ENCODE measurements around the gene CIP2A. TPM values are rescaled to one million over a fixed set of nuclear protein-coding genes. Genes with fewer than 3 reads are reported as not detected.

Gene CIP2A
- total RNA-seq, 1 donor from 2014 or later, result 8.6 TPM

DNA sequence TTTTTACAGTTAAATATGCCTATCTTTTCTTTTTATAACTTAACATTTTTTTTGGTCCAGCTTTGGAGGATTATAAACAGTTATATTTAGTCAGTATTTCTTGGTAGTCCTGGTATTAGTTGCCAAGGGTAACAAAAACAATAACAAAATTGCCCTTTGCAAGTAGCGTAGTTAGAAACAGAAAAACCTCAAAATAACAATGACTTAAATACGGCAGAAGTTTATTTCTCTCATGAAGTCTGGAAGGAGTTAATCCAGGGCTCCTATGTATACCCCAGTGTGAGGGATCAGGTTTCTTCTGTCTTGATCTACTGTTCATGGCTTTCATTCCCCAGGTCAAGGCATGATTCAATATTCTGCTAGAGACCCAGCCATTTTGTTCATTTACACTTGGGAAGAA lies 64.7 kb downstream of the CIP2A start:
- no peaks in the 10 kb centered on the region for H3K36me3 ChIP-seq (ENCODE audit: insufficient read depth, low read length)
- H2AFZ ChIP-seq (ENCODE audit: low read depth, low read length), result no peak overlapping the region
- H3K4me1 ChIP-seq (ENCODE audit: insufficient read depth, low read length), result no peaks in the 10 kb centered on the region
- FAIRE-seq (no peak), DNase-seq (ENCODE audit: low read depth) (no peak)
- Mint-ChIP-seq H3K36me3 (ENCODE audit: low read depth, unreplicated experiment) (no peaks in the 10 kb centered on the region), H3K4me3 (ENCODE audit: unreplicated experiment) (no peak overlapping the region), H3K27me3 (ENCODE audit: low read depth, unreplicated experiment) (no peaks in the 10 kb centered on the region), H3K9me3 (ENCODE audit: unreplicated experiment) (no peaks in the 10 kb centered on the region), H3K27ac (ENCODE audit: unreplicated experiment) (no peak overlapping the region), H3K4me1 (ENCODE audit: low read depth, unreplicated experiment) (peaks cover 4% of the 10 kb centered on the region)
- no peak overlapping the region for H3K27ac ChIP-seq (ENCODE audit: low read depth, low read length)
- H3K9ac ChIP-seq (ENCODE audit: low read length), result no peak overlapping the region
- no peaks in the 10 kb centered on the region for H3K9me3 ChIP-seq (ENCODE audit: insufficient read depth, low read depth, low read length)
- no peak overlapping the region for H3K4me3 ChIP-seq (ENCODE audit: insufficient read depth, low read depth, low read length)
- H3K4me2 ChIP-seq (ENCODE audit: low read length), result no peak overlapping the region
- TF ChIP-seq EZH2 (IDR thresholded peaks at IDR 0.05; ENCODE audit: insufficient read depth, low read length), result no peak
- TF ChIP-seq, protein P1, sequence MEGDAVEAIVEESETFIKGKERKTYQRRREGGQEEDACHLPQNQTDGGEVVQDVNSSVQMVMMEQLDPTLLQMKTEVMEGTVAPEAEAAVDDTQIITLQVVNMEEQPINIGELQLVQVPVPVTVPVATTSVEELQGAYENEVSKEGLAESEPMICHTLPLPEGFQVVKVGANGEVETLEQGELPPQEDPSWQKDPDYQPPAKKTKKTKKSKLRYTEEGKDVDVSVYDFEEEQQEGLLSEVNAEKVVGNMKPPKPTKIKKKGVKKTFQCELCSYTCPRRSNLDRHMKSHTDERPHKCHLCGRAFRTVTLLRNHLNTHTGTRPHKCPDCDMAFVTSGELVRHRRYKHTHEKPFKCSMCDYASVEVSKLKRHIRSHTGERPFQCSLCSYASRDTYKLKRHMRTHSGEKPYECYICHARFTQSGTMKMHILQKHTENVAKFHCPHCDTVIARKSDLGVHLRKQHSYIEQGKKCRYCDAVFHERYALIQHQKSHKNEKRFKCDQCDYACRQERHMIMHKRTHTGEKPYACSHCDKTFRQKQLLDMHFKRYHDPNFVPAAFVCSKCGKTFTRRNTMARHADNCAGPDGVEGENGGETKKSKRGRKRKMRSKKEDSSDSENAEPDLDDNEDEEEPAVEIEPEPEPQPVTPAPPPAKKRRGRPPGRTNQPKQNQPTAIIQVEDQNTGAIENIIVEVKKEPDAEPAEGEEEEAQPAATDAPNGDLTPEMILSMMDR (IDR thresholded peaks at IDR 0.05; ENCODE audit: insufficient read depth, low read depth, low read length), result no peak
- no peaks in the 10 kb centered on the region for H3K79me2 ChIP-seq (ENCODE audit: insufficient read depth, low read length)
- no peaks in the 10 kb centered on the region for H4K20me1 ChIP-seq (ENCODE audit: insufficient read depth, low read length)
- no peaks in the 10 kb centered on the region for H3K27me3 ChIP-seq (ENCODE audit: insufficient read depth, low read length)

DNA sequence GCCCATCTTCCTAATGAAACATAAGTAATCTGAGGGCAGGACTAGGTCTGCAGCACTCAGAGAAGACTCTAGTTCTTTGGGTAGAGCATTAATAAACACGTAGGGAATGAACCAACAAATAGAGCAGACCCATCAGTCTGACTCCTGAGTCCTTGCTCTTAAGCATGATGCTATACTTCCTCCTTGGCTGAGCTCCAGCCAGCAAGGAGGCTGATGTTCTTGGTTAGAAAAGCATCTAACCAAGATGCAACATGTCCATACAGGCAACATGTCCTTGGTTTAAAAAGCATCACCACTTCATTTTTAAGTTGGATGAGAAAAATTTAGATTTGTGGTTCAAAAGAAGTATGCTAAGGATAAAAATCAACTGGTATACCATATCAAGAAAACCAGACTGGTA lies 70.3 kb downstream of the CIP2A start:
- Histone ChIP-seq H3K4me3 (ENCODE audit: insufficient read depth, low read depth, low read length) (no peak overlapping the region), H3K27ac (ENCODE audit: low read depth, low read length) (no peak overlapping the region), H3K36me3 (ENCODE audit: insufficient read depth, low read length) (no peaks in the 10 kb centered on the region), H3K27me3 (ENCODE audit: insufficient read depth, low read length) (no peaks in the 10 kb centered on the region), H3K4me2 (ENCODE audit: low read length) (no peak overlapping the region), H4K20me1 (ENCODE audit: insufficient read depth, low read length) (no peaks in the 10 kb centered on the region), H3K9me3 (ENCODE audit: insufficient read depth, low read depth, low read length) (no peaks in the 10 kb centered on the region), H3K9ac (ENCODE audit: low read length) (no peak overlapping the region), H2AFZ (ENCODE audit: low read depth, low read length) (no peak overlapping the region), H3K79me2 (ENCODE audit: insufficient read depth, low read length) (no peaks in the 10 kb centered on the region), H3K4me1 (ENCODE audit: insufficient read depth, low read length) (no peaks in the 10 kb centered on the region)
- no peak for TF ChIP-seq EZH2 (IDR thresholded peaks at IDR 0.05; ENCODE audit: insufficient read depth, low read length)
- Mint-ChIP-seq H3K9me3 (ENCODE audit: unreplicated experiment) (no peaks in the 10 kb centered on the region), H3K4me1 (ENCODE audit: low read depth, unreplicated experiment) (no peaks in the 10 kb centered on the region), H3K36me3 (ENCODE audit: low read depth, unreplicated experiment) (no peaks in the 10 kb centered on the region), H3K27ac (ENCODE audit: unreplicated experiment) (no peak overlapping the region), H3K4me3 (ENCODE audit: unreplicated experiment) (no peak overlapping the region), H3K27me3 (ENCODE audit: low read depth, unreplicated experiment) (no peaks in the 10 kb centered on the region)
- DNase-seq (ENCODE audit: low read depth) (no peak), FAIRE-seq (no peak)

DNA sequence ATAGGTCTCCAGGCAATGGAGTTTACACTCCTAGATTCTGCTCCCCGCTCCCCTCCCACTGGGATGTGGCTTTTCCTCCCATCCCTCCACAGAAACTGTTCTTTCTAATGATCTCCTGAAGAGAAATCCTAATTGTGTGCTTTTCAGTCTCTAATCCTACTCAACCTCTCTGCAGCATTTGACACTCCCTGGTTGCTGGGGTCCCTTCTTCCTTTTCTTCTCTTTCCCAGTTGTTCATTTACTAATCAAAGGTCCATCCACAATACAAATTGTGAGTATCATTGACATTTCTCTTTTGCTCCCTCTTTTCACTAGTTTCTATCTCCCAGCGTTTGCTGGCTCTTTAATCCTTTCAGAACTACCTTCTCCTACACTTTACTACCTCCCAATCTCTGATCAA lies 72.4 kb downstream of the CIP2A start:
- Mint-ChIP-seq H3K4me1 (ENCODE audit: low read depth, unreplicated experiment) (no peaks in the 10 kb centered on the region), H3K27me3 (ENCODE audit: low read depth, unreplicated experiment) (no peaks in the 10 kb centered on the region), H3K36me3 (ENCODE audit: low read depth, unreplicated experiment) (no peaks in the 10 kb centered on the region), H3K27ac (ENCODE audit: unreplicated experiment) (no peak overlapping the region), H3K9me3 (ENCODE audit: unreplicated experiment) (no peaks in the 10 kb centered on the region), H3K4me3 (ENCODE audit: unreplicated experiment) (no peak overlapping the region)
- no peak overlapping the region for H3K9ac ChIP-seq (ENCODE audit: low read length)
- no peak for FAIRE-seq
- no peaks in the 10 kb centered on the region for H3K79me2 ChIP-seq (ENCODE audit: insufficient read depth, low read length)
- no peaks in the 10 kb centered on the region for H3K27me3 ChIP-seq (ENCODE audit: insufficient read depth, low read length)
- H3K4me2 ChIP-seq (ENCODE audit: low read length), result no peak overlapping the region
- no peak for TF ChIP-seq EZH2 (IDR thresholded peaks at IDR 0.05; ENCODE audit: insufficient read depth, low read length)
- TF ChIP-seq, protein P1 (IDR thresholded peaks at IDR 0.05; ENCODE audit: insufficient read depth, low read depth, low read length), result no peak
- H3K4me3 ChIP-seq (ENCODE audit: insufficient read depth, low read depth, low read length), result no peak overlapping the region
- H3K4me1 ChIP-seq (ENCODE audit: insufficient read depth, low read length), result no peaks in the 10 kb centered on the region
- no peak overlapping the region for H3K27ac ChIP-seq (ENCODE audit: low read depth, low read length)
- no peaks in the 10 kb centered on the region for H4K20me1 ChIP-seq (ENCODE audit: insufficient read depth, low read length)
- H3K9me3 ChIP-seq (ENCODE audit: insufficient read depth, low read depth, low read length), result no peaks in the 10 kb centered on the region
- no peak overlapping the region for H2AFZ ChIP-seq (ENCODE audit: low read depth, low read length)
- H3K36me3 ChIP-seq (ENCODE audit: insufficient read depth, low read length), result no peaks in the 10 kb centered on the region
- DNase-seq (ENCODE audit: low read depth), result no peak

Data from astrocyte (in vitro differentiated cells and primary cell).